ENCODE data around the gene BAIAP2.

- TF ChIP-seq CTCF (conservative IDR thresholded peaks at IDR 0.05 in 1 of 2, IDR thresholded peaks at IDR 0.05 in 1 of 2; ENCODE audit: extremely low read depth in 1 of 2, insufficient read depth in 1 of 2, low read depth in 1 of 2, low read length in 2 of 2) (peak in 1 of 2 donors; percentile 1), EZH2 (IDR thresholded peaks at IDR 0.05; ENCODE audit: borderline replicate concordance, low read length) (no peak)
Measured at GRCh38 chr17:81094509-81095382, 59.8 kb downstream of the BAIAP2 start.
